Stomach (tissue), 4 donors: ENCODE measurements around the gene RPS24.

ENCODE experiments used
- EP300 ChIP-seq: sonication (generic); formaldehyde crosslinking; IDR thresholded peaks from one replicate; pipeline ENCODE4 v1.6.1; 2017; ENCODE audit warnings: antibody characterized with exemption
- POLR2A ChIP-seq, 4 donors: fragments of 450-650 bp; IDR thresholded peaks; one replicate each; pipeline ENCODE4 v1.6.1; 2016; ENCODE audit warnings: antibody characterized with exemption in 4 of 4, control low read depth in 2 of 4, mild to moderate bottlenecking in 1 of 4, moderate library complexity in 1 of 4
- POLR2AphosphoS5 ChIP-seq, 3 donors: sonication (generic); formaldehyde crosslinking; IDR thresholded peaks; one replicate each; pipeline ENCODE4 v1.6.1; 2016; ENCODE audit warnings: antibody characterized with exemption in 3 of 3
- TF ChIP-seq, protein P1 (sequence below), 7 experiments: fragments of 450-650 bp in 4 of 7; fragments of 200-600 bp in 3 of 7; sonication (generic) in 3 of 7; IDR thresholded peaks; one replicate each; pipeline ENCODE4 v1.5.1; 2016 to 2019; ENCODE audit warnings: antibody characterized with exemption in 7 of 7, control low read depth in 2 of 7, mild to moderate bottlenecking in 1 of 7

DNA sequence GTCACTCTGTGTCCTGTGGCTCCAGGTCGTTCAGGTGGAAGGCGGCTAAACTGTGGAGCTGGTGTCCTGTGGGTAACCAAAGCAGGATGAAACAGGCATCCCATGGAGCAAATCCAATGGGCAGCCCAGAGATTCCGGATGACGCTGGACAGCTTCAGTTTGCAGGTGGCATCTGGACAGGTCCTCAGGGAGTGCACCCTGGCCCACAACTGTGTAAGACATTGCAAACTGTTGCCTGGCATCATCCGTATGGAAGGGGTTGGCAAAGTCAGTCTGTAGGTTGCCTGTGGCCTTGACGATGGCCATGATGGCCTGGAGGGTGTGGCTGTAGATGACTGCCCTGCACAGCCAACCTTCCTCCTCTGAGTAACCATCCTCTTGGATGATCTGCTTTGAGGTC lies 35.5 kb downstream of the RPS24 start:
- TF ChIP-seq, protein P1, sequence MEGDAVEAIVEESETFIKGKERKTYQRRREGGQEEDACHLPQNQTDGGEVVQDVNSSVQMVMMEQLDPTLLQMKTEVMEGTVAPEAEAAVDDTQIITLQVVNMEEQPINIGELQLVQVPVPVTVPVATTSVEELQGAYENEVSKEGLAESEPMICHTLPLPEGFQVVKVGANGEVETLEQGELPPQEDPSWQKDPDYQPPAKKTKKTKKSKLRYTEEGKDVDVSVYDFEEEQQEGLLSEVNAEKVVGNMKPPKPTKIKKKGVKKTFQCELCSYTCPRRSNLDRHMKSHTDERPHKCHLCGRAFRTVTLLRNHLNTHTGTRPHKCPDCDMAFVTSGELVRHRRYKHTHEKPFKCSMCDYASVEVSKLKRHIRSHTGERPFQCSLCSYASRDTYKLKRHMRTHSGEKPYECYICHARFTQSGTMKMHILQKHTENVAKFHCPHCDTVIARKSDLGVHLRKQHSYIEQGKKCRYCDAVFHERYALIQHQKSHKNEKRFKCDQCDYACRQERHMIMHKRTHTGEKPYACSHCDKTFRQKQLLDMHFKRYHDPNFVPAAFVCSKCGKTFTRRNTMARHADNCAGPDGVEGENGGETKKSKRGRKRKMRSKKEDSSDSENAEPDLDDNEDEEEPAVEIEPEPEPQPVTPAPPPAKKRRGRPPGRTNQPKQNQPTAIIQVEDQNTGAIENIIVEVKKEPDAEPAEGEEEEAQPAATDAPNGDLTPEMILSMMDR (IDR thresholded peaks at IDR 0.05): no peak
- no peak for TF ChIP-seq EP300
- TF ChIP-seq POLR2AphosphoS5 (IDR thresholded peaks at IDR 0.05): no peak
- no peak for TF ChIP-seq POLR2A (IDR thresholded peaks at IDR 0.05)
